ENCODE data around the gene AGMAT. TPM values are rescaled to one million over a fixed set of nuclear protein-coding genes. Genes with fewer than 3 reads are reported as not detected.

AGMAT gene
- polyA plus RNA-seq, 1 experiment: 0.74 TPM

DNA sequence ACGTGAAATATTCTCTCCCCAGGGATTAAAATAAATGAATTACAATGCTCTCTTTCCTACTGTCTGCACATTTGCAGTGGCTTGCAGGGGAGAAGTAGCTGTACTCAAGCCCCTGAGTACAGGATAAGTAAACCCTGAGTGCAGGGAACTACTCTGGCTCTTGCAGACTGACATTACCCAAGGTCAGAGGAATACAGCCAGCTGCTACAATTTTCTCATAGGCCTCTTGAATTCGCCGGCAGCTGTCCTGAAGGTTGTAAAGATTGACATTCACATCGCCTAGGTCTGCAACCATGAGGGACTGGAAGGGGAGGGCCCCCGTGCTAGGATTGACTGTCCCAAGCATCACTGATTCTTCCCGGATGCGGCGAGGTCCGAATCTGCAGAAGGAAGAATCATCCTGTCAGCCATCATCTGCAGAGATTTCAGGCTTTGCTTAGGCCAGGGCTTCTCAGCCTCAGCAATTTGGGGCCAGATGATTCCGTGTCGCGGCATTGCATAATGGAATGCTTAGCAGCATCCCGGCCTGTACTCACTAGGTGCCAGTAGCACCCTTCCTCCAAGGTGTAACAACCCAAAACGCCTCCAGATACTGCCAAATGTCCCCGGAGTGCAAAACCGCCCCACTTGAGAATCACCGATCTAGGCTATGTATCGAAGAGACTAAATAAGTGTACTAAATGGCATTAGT is 1.7 kb downstream of the AGMAT start:
- POLR2A ChIA-PET: no interaction called here

DNA sequence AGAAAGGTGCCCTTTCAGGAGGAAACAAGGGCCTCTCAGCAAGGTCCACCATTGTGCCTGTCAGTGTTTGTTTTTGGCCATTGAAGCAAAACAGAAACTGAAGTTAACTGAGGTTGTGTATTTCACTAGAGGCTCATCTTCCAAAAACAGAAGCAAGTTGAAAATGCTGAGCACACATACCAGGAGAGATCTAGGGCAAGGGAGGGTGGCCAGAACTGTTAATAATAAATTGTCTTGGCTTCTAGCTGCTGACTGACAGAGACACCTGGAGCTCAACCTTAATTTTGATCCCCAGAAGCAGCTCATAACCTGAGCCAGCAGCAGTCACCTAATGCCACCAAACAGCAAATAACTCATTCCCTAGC is 5.2 kb downstream of the AGMAT start:
- Histone ChIP-seq H3K27ac (ENCODE audit: low read depth, low read length) (no peak overlapping the region), H3K4me3 (ENCODE audit: low read depth, low read length) (no peak overlapping the region), H3K27me3 (ENCODE audit: control insufficient read depth, insufficient read depth, low read length) (no peaks in the 10 kb centered on the region), H3K9me3 (ENCODE audit: control insufficient read depth, insufficient read depth, low read length) (no peaks in the 10 kb centered on the region)
- POLR2A ChIA-PET: interaction anchor here (0.7 kb wide), 2 partner anchors 19 to 23 kb away, joined by 4 to 10 read pairs; no protein-coding TSS in a partner anchor
- TF ChIP-seq, protein P1, sequence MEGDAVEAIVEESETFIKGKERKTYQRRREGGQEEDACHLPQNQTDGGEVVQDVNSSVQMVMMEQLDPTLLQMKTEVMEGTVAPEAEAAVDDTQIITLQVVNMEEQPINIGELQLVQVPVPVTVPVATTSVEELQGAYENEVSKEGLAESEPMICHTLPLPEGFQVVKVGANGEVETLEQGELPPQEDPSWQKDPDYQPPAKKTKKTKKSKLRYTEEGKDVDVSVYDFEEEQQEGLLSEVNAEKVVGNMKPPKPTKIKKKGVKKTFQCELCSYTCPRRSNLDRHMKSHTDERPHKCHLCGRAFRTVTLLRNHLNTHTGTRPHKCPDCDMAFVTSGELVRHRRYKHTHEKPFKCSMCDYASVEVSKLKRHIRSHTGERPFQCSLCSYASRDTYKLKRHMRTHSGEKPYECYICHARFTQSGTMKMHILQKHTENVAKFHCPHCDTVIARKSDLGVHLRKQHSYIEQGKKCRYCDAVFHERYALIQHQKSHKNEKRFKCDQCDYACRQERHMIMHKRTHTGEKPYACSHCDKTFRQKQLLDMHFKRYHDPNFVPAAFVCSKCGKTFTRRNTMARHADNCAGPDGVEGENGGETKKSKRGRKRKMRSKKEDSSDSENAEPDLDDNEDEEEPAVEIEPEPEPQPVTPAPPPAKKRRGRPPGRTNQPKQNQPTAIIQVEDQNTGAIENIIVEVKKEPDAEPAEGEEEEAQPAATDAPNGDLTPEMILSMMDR (IDR thresholded peaks at IDR 0.05; ENCODE audit: low read depth, low read length): no peak
- CTCF ChIA-PET: no interaction called here
- no peak for DNase-seq (ENCODE audit: low read depth, low spot score)

More for the DNA sequence above, 1.7 kb downstream of the AGMAT start:
- Histone ChIP-seq H3K27me3 (ENCODE audit: control insufficient read depth, insufficient read depth, low read length) (no peaks in the 10 kb centered on the region), H3K4me3 (ENCODE audit: low read depth, low read length) (no peak overlapping the region), H3K9me3 (ENCODE audit: control insufficient read depth, insufficient read depth, low read length) (no peaks in the 10 kb centered on the region), H3K27ac (ENCODE audit: low read depth, low read length) (no peak overlapping the region)
- TF ChIP-seq, protein P1 (IDR thresholded peaks at IDR 0.05; ENCODE audit: low read depth, low read length): no peak
- DNase-seq (ENCODE audit: low read depth, low spot score): no peak
- CTCF ChIA-PET: no interaction called here

DNA sequence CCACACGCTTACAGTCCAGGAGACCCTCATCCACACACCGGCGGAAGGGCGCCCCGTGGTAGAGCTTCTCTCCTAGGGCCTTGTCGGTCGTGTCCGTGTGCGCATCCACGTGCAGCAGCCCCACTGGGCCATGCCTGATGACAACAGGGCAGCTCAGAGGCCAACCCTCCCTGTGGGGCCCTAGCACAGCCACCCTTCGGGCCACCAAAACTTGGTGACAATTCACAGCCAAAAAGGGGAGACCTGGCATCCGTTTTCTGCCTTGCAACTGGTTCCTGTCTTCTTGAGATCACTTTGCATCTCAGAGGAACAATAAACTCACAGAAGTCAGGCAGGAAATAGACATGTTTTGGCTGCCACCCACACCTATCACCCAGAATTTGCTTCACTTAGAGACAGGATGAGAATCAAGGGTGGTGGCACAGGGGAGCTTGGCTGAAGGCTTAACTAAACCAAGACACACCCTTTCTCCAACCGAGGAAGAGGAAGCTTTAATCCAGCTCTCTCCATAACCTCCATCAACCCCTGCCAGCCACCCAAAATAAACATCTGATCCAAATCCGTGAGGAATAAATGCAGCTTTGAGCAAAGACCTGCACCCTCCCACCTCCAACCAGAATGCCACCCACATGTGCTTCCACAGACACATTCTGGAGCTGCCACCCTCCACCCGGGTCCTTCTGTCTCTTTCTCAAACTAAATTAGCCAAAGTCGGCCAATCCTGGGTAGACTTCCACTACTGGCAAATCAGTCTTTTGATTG is 5.7 kb downstream of the AGMAT start:
- ChIA-PET CTCF (no interaction called here), POLR2A (interaction anchor here (0.7 kb wide), 2 partner anchors 20 to 23 kb away, joined by 4 to 10 read pairs; no protein-coding TSS in a partner anchor)
- Histone ChIP-seq H3K4me3 (ENCODE audit: low read depth, low read length) (no peak overlapping the region), H3K27me3 (ENCODE audit: control insufficient read depth, insufficient read depth, low read length) (no peaks in the 10 kb centered on the region), H3K9me3 (ENCODE audit: control insufficient read depth, insufficient read depth, low read length) (no peaks in the 10 kb centered on the region), H3K27ac (ENCODE audit: low read depth, low read length) (no peak overlapping the region)
- TF ChIP-seq, protein P1 (IDR thresholded peaks at IDR 0.05; ENCODE audit: low read depth, low read length): no peak
- DNase-seq (ENCODE audit: low read depth, low spot score): no peak

DNA sequence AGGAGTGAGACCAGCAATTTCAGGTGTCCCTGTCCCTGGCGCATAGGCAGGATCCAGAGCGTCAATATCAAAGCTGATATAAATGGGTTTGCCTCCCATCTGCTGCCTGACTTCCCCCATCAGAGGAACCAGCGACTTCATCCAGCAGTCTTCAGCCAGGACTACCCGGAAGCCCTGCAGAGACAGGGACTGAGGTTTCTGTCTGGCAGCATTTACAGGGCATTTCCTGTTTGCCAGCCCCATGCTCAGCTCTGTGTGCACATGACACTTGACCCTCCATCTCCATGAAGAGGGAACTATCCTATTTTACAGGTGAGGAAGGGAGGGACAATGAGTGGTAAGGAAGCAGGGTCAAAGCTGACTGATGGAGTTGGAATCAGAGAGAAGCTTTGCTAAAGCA is 7.2 kb downstream of the AGMAT start:
- ChIA-PET CTCF (interaction anchor here (0.7 kb wide), 1 partner anchor 93 kb away, joined by 3 read pairs; no protein-coding TSS in a partner anchor), POLR2A (no interaction called here)
- no peak overlapping the region for H3K27ac ChIP-seq (ENCODE audit: low read depth, low read length)
- TF ChIP-seq, protein P1 (IDR thresholded peaks at IDR 0.05; ENCODE audit: low read depth, low read length): no peak
- DNase-seq (ENCODE audit: low read depth, low spot score): no peak
- H3K4me3 ChIP-seq (ENCODE audit: low read depth, low read length): no peak overlapping the region
- no peaks in the 10 kb centered on the region for H3K9me3 ChIP-seq (ENCODE audit: control insufficient read depth, insufficient read depth, low read length)
- no peaks in the 10 kb centered on the region for H3K27me3 ChIP-seq (ENCODE audit: control insufficient read depth, insufficient read depth, low read length)

DNA sequence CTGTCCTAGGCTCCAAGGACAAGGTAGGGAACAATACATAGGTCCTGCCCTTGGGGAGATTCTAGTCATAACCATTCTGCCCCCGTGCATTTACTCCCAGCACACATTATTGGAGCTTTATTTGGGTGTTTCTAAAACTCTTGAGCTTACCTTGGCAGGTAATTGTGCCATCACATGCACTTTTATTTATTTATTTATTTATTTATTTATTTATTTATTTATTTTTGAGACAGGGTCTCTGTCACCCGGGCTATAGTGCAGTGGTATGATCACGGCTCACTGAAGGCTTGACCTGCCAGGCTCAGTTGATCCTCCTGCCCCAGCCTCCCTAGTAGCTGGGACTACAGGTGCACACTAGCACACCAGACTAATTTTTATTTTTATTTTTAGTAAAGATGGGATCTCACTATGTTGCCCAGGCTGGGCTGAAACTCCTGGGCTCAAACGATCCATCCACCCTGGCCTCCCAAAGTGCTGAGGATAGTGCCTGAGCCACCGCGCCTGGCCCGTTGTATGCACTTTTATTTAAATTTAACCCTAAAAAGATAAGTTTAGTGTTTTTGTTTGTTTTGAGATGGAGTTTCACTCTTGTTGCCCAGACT is 9.2 kb downstream of the AGMAT start:
- Histone ChIP-seq H3K9me3 (ENCODE audit: control insufficient read depth, insufficient read depth, low read length) (no peaks in the 10 kb centered on the region), H3K4me3 (ENCODE audit: low read depth, low read length) (no peak overlapping the region), H3K27ac (ENCODE audit: low read depth, low read length) (no peak overlapping the region), H3K27me3 (ENCODE audit: control insufficient read depth, insufficient read depth, low read length) (no peaks in the 10 kb centered on the region)
- TF ChIP-seq, protein P1 (IDR thresholded peaks at IDR 0.05; ENCODE audit: low read depth, low read length): no peak
- DNase-seq (ENCODE audit: low read depth, low spot score): no peak
- CTCF ChIA-PET: no interaction called here
- POLR2A ChIA-PET: no interaction called here
